Measurements from ENCODE around the gene RNF213.

The RNF213 gene

DNA sequence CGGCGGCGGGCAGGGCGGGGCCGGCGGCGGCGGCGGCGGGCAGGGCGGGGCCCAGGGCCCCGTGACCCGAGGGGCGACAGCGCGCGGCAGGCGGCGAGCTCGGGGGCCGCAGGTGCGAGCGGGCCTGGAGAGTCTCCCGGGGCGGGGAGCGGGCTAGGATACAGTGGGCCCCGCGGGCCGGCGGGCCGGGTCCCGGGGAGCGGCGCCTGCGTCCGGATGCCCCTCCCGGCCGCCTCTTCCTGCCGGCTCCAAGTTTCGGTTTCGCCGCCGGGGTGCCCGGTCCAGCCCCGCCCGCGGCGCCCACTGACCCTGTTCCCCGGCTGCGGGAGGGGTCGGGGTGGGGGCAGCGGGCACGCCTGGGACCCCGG is at the start of gene RNF213:
Gene RNF213, plus strand, starts transcription at position 62 of the 368 bp plus-strand sequence. CDS start 2,830 bp downstream, outside the sequence.
- Mint-ChIP-seq H3K4me1 (ENCODE audit: low read depth) (peaks cover 81% of the 10 kb centered on the region), H3K4me3 (peak within 1 kb of the TSS; percentile 98), H3K36me3 (ENCODE audit: low read depth) (peaks cover 44% of the 10 kb centered on the region), H3K27me3 (no peaks in the 10 kb centered on the region), H3K27ac (peak within 1 kb of the TSS; percentile 99), H3K9me3 (no peaks in the 10 kb centered on the region)
- intact Hi-C loops (cut with micrococcal nuclease), result loop anchor here (1.0 to 5.0 kb wide), 2 partner anchors 40 to 113 kb away; partner anchors contain the start of genes EIF4A3, SGSH and SLC26A11

DNA sequence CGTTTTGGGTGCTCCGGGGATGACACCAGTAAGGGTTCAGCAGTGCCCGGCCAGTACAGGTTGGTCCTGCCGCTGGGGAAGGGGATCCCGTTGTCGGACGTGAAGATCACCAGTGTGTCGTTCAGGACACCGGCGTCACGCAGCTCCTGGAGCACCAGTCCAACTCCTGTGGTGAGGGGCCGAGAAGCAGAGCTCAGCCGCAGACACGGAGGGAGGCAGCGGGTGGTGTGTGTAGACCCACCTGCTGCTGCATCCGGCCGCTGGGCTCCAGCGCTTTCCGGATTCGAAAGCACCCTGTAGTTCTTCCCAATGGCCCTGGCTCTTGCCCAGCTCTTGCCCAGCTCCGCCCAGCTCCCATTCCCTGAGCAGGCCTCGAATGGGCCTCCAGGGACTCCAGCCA is 48.5 kb upstream of the RNF213 start:
- Mint-ChIP-seq H3K27me3 (peaks cover 2% of the 10 kb centered on the region), H3K4me1 (ENCODE audit: low read depth) (peaks cover 87% of the 10 kb centered on the region), H3K36me3 (ENCODE audit: low read depth) (peaks cover 100% of the 10 kb centered on the region), H3K27ac (peak overlapping the region; percentile 87), H3K9me3 (no peaks in the 10 kb centered on the region), H3K4me3 (peak overlapping the region; percentile 39)
- intact Hi-C loops (cut with micrococcal nuclease), result no loop called here

DNA sequence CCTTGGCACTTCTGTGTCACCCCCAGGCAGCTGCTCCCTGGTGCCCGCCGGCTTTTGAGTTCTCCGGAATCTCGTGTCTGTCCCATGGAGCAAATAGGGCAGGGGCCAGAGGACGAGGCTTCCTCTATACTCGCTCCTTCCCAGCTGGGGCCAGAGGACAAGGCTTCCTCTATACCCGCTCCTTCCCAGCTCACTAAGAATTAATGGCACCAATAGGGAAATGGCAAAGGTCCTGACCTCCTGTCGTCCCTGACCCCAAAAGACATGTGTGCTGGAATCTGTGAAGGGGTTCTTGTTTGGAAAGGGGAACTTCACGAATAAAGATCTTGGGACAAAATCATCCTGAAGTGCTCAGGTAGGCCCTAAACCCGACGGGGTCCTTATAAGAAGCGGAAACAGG is 48.1 kb upstream of the RNF213 start:
- Mint-ChIP-seq H3K4me3 (peak overlapping the region; percentile 48), H3K36me3 (ENCODE audit: low read depth) (peaks cover 100% of the 10 kb centered on the region), H3K27ac (peak overlapping the region; percentile 87), H3K4me1 (ENCODE audit: low read depth) (peaks cover 87% of the 10 kb centered on the region), H3K9me3 (no peaks in the 10 kb centered on the region), H3K27me3 (peaks cover 6% of the 10 kb centered on the region)
- intact Hi-C loops (cut with micrococcal nuclease), result no loop called here

DNA sequence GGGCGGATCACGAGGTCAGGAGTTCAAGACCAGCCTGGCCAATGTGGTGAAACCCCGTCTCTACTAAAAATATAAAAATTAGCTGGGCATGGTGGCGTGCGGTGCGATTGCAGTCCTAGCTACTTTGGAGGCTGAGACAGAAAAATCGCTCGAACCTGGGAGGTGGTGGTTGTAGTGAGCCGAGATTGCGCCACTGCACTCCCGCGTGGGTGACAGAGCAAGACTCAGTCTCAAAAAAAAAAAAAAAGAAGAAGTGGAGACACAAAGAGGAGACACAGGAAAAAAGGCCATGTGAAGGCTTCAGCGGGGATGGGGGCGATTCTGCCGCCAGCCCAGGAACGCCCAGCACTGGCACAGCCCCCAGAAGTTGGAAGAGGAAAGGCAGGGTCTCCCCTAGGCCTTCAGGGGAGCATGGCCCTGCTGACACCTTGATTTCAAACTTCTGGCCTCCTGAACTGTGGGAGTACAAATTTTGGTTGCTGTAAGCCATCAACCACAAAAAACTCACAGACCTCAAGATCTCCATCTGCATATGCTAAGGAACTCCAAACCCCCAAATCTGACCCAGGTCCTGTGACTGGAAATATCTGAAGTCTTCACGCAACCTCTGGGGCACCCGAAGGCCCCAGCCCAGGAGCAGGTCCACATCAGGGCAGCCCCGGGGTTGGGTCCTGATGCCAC is 47.5 kb upstream of the RNF213 start:
- Mint-ChIP-seq H3K4me3 (peak overlapping the region; percentile 48), H3K4me1 (ENCODE audit: low read depth) (peaks cover 92% of the 10 kb centered on the region), H3K9me3 (no peaks in the 10 kb centered on the region), H3K27me3 (peaks cover 7% of the 10 kb centered on the region), H3K27ac (peak overlapping the region; percentile 87), H3K36me3 (ENCODE audit: low read depth) (peaks cover 100% of the 10 kb centered on the region)
- intact Hi-C loops (cut with micrococcal nuclease), result no loop called here

DNA sequence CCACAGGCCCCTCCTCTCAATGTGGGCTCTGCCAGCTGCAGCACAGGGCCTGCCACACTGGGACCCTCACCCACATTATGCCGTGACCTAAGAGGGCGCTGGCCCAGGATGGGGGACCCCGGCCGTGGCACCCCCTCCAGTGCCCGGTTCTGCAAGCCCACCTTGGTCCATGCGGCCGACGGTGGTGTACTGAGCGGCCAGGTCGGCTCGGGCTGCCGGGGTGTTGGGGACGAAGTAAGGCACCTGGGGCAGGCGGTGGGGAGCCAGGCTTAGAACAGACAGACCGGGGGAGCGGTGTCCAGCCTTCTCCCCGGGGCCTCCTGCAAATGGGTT is 47.0 kb upstream of the RNF213 start:
- peak overlapping the region; percentile 6 for H3K4me3 Mint-ChIP-seq
- H3K4me1 Mint-ChIP-seq (ENCODE audit: low read depth), result peaks cover 93% of the 10 kb centered on the region
- peak overlapping the region; percentile 87 for H3K27ac Mint-ChIP-seq
- H3K36me3 Mint-ChIP-seq (ENCODE audit: low read depth), result peaks cover 100% of the 10 kb centered on the region
- H3K27me3 Mint-ChIP-seq, result peaks cover 9% of the 10 kb centered on the region
- H3K9me3 Mint-ChIP-seq, result no peaks in the 10 kb centered on the region
- intact Hi-C loops (cut with micrococcal nuclease), result no loop called here

DNA sequence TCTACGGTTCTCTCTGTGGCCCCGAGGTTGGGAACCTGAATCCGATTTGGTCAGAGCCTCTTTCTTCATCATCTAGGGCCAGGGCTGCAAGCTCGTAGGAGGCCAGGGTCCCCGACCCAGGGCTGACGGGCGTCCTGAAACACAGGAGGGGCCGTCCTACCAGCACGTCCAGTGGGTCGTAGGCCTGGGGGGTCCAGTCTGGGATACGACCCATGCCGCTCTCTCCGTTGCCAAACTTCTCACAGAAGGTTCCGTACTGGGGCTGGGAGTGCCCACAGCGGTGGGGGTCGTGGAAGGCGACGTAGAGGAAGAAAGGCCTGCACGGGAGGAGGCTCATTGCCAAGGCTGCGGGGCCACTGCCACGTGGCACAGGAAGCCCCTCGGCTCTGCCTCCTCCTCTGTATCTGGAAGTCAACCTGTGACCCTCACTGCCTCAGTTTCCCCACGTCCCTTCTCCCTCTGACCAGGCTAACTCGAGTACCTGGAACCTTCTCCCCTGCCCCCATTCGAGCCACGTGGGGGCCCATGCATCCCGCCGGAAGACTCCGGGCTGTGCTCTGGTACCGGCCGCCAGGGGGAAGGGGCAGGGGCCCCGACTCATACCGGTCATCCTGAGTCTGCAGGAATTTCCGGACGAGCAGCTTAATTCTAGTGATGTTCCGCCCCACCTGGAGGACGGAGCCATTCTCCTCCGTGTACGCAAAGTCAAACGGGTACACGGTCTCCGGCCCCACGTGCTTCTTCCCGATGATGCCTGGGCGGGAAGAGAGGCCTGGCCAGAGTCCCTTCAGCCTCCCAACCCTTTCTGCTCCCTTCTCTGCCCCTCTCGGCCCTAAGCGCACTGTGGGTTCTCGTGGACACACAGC is 46.4 kb upstream of the RNF213 start:
- peak overlapping the region; percentile 87 for H3K27ac Mint-ChIP-seq
- H3K36me3 Mint-ChIP-seq (ENCODE audit: low read depth), result peaks cover 100% of the 10 kb centered on the region
- peaks cover 9% of the 10 kb centered on the region for H3K27me3 Mint-ChIP-seq

DNA sequence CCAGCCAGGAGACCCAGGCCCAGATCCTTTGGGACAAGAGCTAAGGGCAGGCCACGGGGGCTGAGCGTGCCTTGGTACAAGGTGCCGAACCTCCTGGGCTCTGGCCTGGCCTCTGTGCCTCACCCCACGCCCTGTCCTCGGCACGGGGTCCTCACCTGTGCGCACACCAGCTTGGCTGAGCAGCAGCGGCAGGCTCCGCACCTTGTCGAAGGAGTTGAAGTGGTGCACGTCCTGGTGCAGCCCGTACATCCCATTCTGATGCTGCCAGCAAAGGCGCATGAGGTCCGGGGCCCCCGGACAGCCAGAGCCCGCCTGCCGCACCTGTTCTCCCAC is 45.8 kb upstream of the RNF213 start:
- intact Hi-C loops (cut with micrococcal nuclease), result loop anchor here (5.0 kb wide), 2 partner anchors 37 to 68 kb away; partner anchors contain the start of gene EIF4A3
- Mint-ChIP-seq H3K27ac (peak overlapping the region; percentile 87), H3K36me3 (ENCODE audit: low read depth) (peaks cover 100% of the 10 kb centered on the region), H3K4me1 (ENCODE audit: low read depth) (peaks cover 84% of the 10 kb centered on the region), H3K9me3 (no peaks in the 10 kb centered on the region), H3K4me3 (no peak overlapping the region), H3K27me3 (peaks cover 9% of the 10 kb centered on the region)

More for the DNA sequence above, 46.4 kb upstream of the RNF213 start:
- H3K9me3 Mint-ChIP-seq, result no peaks in the 10 kb centered on the region
- peak overlapping the region; percentile 17 for H3K4me3 Mint-ChIP-seq
- H3K4me1 Mint-ChIP-seq (ENCODE audit: low read depth), result peaks cover 90% of the 10 kb centered on the region
- intact Hi-C loops (cut with micrococcal nuclease), result no loop called here

DNA sequence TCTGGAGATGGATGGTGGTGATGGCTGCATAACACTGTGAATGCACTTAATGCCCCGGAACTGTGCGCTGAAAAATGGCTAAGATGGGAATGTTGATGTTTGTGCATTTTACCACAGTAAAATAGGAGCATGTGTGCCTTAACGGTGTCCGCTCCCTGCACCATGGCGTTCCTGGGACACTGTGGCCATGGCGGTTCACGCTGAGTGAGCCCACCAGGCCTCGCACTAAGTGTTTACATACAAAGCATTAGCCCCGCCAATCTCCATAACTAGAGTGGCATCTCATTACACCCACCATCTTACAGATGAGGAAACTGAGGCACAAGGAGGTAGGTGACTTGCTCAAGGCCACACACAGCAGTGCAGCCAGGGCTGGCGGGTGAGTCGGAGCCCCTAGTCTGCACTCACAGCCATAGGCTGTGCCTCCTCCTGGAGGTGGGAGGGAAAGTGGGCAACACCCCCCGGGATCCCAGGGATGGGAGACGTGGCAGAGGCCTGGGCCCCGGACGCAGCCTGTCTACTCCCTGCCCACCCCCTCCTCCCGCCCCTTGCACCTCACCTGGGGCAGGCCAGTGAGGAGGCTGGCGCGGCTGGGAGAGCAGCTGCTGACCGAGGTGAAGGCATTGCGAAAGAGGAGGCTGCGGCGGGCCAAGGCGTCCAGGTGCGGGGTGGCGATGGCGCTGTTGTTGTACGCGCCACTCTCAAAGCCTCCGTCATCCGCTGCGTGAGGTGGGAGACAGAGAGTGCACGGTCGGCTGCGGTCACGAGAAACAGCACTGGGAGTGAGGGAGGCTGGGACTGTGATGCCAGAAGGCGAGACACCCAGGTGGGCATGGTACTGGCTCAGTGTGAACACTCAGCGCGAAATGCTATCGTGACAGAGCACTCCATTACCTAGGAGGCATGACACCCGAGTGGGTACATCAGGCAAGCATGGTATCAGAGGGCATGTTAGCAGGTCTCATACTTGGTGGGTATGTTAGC is 43.9 kb upstream of the RNF213 start:
- intact Hi-C loops (cut with micrococcal nuclease), result loop anchor here (5.0 kb wide), 2 partner anchors 36 to 69 kb away; partner anchors contain the start of gene EIF4A3
- Mint-ChIP-seq H3K36me3 (ENCODE audit: low read depth) (peaks cover 94% of the 10 kb centered on the region), H3K4me1 (ENCODE audit: low read depth) (peaks cover 80% of the 10 kb centered on the region), H3K27me3 (peaks cover 16% of the 10 kb centered on the region), H3K27ac (peak overlapping the region; percentile 14), H3K9me3 (no peaks in the 10 kb centered on the region), H3K4me3 (no peak overlapping the region)

DNA sequence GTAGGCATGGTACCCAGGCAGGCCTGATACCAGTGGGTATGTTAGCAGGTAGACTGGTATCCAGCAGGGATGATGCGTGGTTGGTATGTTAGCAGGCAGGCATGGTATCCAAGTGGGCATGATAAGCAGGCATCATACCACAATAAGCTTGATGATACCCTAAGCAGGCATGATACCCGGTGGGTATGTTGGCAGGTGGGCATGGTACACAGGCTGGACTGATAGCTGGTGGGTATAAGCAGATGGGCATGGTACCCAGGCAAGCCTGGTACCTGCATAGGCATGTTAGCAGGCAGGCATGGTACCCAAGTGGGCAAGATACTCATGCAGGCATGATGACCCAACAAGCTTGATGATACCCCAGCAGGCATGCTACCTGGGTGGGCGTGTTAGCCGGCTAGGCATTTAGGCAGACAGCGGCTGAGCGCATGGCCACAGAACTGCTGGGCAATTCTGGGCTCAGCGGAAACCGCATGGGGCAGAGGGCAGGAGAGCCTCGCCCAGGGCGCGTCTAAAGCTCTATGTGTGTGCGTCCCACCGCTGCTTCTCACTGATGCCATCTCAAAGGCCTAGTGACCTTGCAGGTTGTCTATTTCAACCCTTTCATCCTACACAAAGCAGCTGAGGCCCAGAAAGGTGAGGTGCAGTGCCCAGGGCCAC is 42.8 kb upstream of the RNF213 start:
- H3K36me3 Mint-ChIP-seq (ENCODE audit: low read depth), result peaks cover 94% of the 10 kb centered on the region
- intact Hi-C loops (cut with micrococcal nuclease), result loop anchor here (5.0 kb wide), 2 partner anchors 34 to 71 kb away; partner anchors contain the start of gene EIF4A3
- peak overlapping the region; percentile 91 for H3K4me3 Mint-ChIP-seq
- no peak overlapping the region for H3K27ac Mint-ChIP-seq
- peaks cover 80% of the 10 kb centered on the region for H3K4me1 Mint-ChIP-seq (ENCODE audit: low read depth)
- no peaks in the 10 kb centered on the region for H3K9me3 Mint-ChIP-seq
- H3K27me3 Mint-ChIP-seq, result peaks cover 17% of the 10 kb centered on the region

DNA sequence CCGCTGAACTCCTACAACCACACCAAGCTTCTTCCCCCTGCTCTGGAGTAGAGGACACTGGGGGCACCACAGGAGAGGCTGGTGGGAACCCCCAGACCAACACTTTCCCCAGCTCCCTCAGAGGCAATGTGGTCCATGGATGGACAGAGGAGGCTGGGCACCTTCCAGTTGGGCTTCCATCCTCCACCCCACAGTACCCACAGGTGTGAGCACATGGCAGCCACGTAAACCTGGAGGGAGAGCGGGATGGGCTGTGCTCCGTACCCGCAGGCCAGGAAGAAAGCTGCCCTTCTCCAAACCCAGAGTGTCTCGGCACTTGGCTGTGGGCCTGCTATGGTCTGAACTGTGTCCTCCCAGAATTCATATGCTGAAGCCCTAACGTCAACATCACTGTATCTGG is 42.3 kb upstream of the RNF213 start:
- H3K27me3 Mint-ChIP-seq, result peaks cover 23% of the 10 kb centered on the region
- H3K4me3 Mint-ChIP-seq, result peak overlapping the region; percentile 91
- no peaks in the 10 kb centered on the region for H3K9me3 Mint-ChIP-seq
- peak overlapping the region; percentile 99 for H3K27ac Mint-ChIP-seq
- intact Hi-C loops (cut with micrococcal nuclease), result loop anchor here (5.0 kb wide), 2 partner anchors 34 to 71 kb away; partner anchors contain the start of gene EIF4A3
- H3K4me1 Mint-ChIP-seq (ENCODE audit: low read depth), result peaks cover 80% of the 10 kb centered on the region
- peaks cover 94% of the 10 kb centered on the region for H3K36me3 Mint-ChIP-seq (ENCODE audit: low read depth)

DNA sequence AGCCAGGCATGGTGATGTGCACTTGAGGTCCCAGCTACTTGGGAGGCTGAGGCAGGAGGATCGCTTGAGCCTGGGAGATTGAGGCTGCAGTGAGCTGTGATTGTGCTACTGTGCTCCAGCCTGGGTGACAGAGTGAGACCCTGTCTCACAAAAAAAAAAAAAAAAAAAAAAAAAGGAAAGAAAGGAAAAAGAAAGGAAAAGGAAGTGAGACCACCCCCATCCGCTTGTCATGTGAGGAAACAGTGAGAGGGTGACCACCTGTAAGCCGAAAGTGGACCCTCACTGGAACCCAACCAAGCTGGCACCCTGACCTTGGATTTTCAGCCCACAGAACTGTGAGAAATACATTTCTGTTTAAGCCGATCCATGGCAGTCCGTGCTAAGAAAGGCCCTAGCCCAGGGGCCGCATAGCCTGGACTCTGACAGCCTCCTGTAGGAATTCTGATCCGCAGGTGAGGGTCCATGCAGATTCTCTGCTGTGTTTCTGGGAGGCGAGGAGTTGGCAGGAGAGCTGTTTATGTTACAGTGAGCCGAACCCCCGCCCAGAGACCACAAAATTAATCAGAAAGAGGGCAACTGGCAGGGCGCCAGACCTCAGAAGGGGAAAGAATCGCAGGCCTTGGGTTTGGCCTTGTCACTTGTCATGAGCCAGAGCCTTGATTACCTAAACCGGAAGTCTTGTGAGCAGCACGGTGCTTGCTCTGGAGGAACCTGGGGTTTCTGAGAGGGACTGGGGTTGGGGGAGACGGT is 41.5 kb upstream of the RNF213 start:
- H3K4me1 Mint-ChIP-seq (ENCODE audit: low read depth), result peaks cover 78% of the 10 kb centered on the region
- intact Hi-C loops (cut with micrococcal nuclease), result loop anchor here (5.0 kb wide), 2 partner anchors 33 to 72 kb away; partner anchors contain the start of gene EIF4A3
- H3K27me3 Mint-ChIP-seq, result peaks cover 27% of the 10 kb centered on the region
- no peaks in the 10 kb centered on the region for H3K9me3 Mint-ChIP-seq
- peak overlapping the region; percentile 99 for H3K27ac Mint-ChIP-seq
- H3K4me3 Mint-ChIP-seq, result peak overlapping the region; percentile 91
- H3K36me3 Mint-ChIP-seq (ENCODE audit: low read depth), result peaks cover 94% of the 10 kb centered on the region

DNA sequence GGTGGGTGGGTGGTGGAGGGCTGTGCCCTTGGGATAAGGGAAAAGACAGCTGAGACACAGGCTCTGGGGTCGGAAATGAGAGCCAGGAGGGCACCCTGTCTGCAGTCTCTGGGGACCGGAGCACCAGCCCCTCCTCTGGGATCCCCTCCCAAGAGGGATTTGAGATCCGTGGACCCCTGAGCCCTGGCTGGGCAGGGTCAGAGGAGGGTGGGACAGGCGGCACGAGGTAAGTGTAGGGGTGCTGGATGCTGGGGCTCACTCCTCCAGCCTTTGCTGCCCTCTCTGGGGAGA is 40.9 kb upstream of the RNF213 start:
- intact Hi-C loops (cut with micrococcal nuclease), result loop anchor here (1.0 to 5.0 kb wide), 3 partner anchors 33 to 72 kb away; partner anchors contain the start of genes EIF4A3 and RNF213
- Mint-ChIP-seq H3K27me3 (peaks cover 28% of the 10 kb centered on the region), H3K4me1 (ENCODE audit: low read depth) (peaks cover 75% of the 10 kb centered on the region), H3K36me3 (ENCODE audit: low read depth) (peaks cover 94% of the 10 kb centered on the region), H3K4me3 (peak overlapping the region; percentile 91), H3K9me3 (no peaks in the 10 kb centered on the region), H3K27ac (peak overlapping the region; percentile 99)

All from dendritic cell treated with granulocyte-macrophage colony-stimulating factor and Interleukin-4, amounts not matched to agents 40 ng/mL and 50 ng/mL, for 4 days (primary cell).